ENCODE results near the gene CMTM8.
"Not testable (repeated sequence)": the region's sequence is repeated elsewhere in the genome, so short reads cannot be mapped to it uniquely, and the experiment has no call there.

The CMTM8 gene

DNA sequence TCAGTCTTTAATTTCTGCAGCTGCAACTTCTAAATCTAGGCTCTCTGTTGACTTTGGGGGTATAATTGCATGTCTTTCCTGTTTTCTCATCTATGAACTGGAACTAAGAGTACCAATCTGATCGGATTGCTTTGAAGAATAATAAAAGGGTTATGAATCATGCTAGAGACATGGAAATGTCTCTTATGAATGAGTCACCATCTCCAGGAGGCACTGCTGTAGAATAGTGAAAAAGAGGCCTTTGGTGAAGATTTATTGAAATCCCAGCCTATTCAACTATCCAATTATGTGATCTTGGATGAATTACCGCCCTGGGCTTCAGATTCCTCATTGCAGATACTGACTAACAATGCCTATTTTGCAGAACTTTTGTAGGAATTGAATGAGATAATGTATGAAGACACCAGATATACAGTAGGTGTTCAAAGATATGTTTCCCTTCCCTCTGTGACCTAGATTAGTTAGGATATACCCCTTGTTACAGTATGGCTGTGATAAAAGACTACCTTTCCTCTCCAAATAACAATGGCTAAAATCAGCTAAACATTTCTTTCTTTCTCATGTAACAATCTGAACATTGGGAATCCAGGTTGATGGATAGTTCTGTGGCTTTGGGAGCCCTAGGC, 11.5 kb upstream of the CMTM8 start:
- H2BK12ac ChIP-seq (ENCODE audit: low read length): no peak overlapping the region
- H2AFZ ChIP-seq (ENCODE audit: low read length): no peak overlapping the region
- no peak overlapping the region for H3K4me3 ChIP-seq (ENCODE audit: low read length in 2 of 2)
- WGBS, 2 donors (ENCODE audit: extremely low coverage in 2 of 2, insufficient read length in 2 of 2, insufficient replicate concordance in 1 of 2): no CpG with 5 or more reads among the region's 2 CpGs
- DNase-seq (ENCODE audit: low spot score): no peak
- H3K79me1 ChIP-seq (ENCODE audit: low read depth, low read length): no peaks in the 10 kb centered on the region
- H3K4ac ChIP-seq (ENCODE audit: low read length): no peak overlapping the region
- H4K8ac ChIP-seq (ENCODE audit: low read depth, low read length): no peak overlapping the region
- no peak overlapping the region for H3K18ac ChIP-seq (ENCODE audit: low read length)
- H3K9me3 ChIP-seq (replicated peaks in 1 of 2; ENCODE audit: control insufficient read depth in 2 of 2, insufficient read depth in 1 of 2, low read depth in 1 of 2, low read length in 2 of 2): peaks cover 0 to 2% of the 10 kb centered on the region in 2 donors
- H3K27me3 ChIP-seq (ENCODE audit: control insufficient read depth in 3 of 3, insufficient read depth in 3 of 3, low read depth in 1 of 3, low read length in 3 of 3): peaks cover 0 to 5% (median 0%) of the 10 kb centered on the region in 3 experiments
- H2BK120ac ChIP-seq (ENCODE audit: low read depth, low read length): no peak overlapping the region
- no peak overlapping the region for H3K9ac ChIP-seq (ENCODE audit: low read depth, low read length, poor library complexity)
- no peak overlapping the region for H3K23ac ChIP-seq (ENCODE audit: low read depth, low read length, poor library complexity)
- peaks cover 4 to 14% of the 10 kb centered on the region in 2 donors for H3K4me1 ChIP-seq (ENCODE audit: control insufficient read depth in 2 of 2, insufficient read depth in 1 of 2, low read depth in 1 of 2, low read length in 2 of 2)
- H3K4me2 ChIP-seq (ENCODE audit: insufficient read depth, low read length, poor library complexity, severe bottlenecking): no peak overlapping the region
- H2BK5ac ChIP-seq (ENCODE audit: low read length): no peak overlapping the region
- no peak overlapping the region for H2BK15ac ChIP-seq (ENCODE audit: low read length)
- H3K27ac ChIP-seq (replicated peaks; ENCODE audit: low read length): no peak overlapping the region
- no peak overlapping the region for H2AK5ac ChIP-seq (ENCODE audit: low read depth, low read length)
- no peak overlapping the region for H4K91ac ChIP-seq (ENCODE audit: low read depth, low read length, poor library complexity)
- no peaks in the 10 kb centered on the region for H3K36me3 ChIP-seq (replicated peaks in 1 of 2; ENCODE audit: control insufficient read depth in 2 of 2, insufficient read depth in 2 of 2, low read length in 2 of 2)
- no peak overlapping the region for H3K14ac ChIP-seq (ENCODE audit: low read length)

DNA sequence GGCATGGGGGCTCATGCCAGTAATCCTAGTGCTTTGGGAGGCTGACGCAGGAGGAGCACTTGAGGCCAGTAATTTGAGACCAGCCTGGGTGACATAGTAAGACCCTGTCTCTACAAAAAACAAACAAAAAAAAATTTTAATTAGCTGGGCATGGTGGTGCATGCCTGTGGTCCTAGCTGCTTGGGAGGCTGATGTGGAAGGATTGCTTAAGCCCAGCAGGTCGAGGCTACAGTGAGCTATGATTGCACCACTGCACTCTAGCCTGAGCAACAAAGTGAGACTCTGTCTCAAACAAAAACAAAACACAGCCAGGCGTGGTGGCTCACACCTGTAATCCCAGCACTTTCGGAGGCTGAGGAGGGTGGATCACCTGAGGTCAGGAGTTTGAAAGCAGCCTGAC, 9.7 kb upstream of the CMTM8 start:
- H2BK15ac ChIP-seq (ENCODE audit: low read length); H2BK12ac ChIP-seq (ENCODE audit: low read length); H3K14ac ChIP-seq (ENCODE audit: low read length); DNase-seq (ENCODE audit: low spot score); H4K91ac ChIP-seq (ENCODE audit: low read depth, low read length, poor library complexity); H2AK5ac ChIP-seq (ENCODE audit: low read depth, low read length); H3K18ac ChIP-seq (ENCODE audit: low read length); H3K36me3 ChIP-seq (replicated peaks in 1 of 2; ENCODE audit: control insufficient read depth in 2 of 2, insufficient read depth in 2 of 2, low read length in 2 of 2); H3K9me3 ChIP-seq (replicated peaks in 1 of 2; ENCODE audit: control insufficient read depth in 2 of 2, insufficient read depth in 1 of 2, low read depth in 1 of 2, low read length in 2 of 2); H3K27ac ChIP-seq (replicated peaks; ENCODE audit: low read length); H3K4me1 ChIP-seq (ENCODE audit: control insufficient read depth in 2 of 2, insufficient read depth in 1 of 2, low read depth in 1 of 2, low read length in 2 of 2); H3K79me1 ChIP-seq (ENCODE audit: low read depth, low read length); H2AFZ ChIP-seq (ENCODE audit: low read length); H2BK5ac ChIP-seq (ENCODE audit: low read length); H3K4ac ChIP-seq (ENCODE audit: low read length); H3K9ac ChIP-seq (ENCODE audit: low read depth, low read length, poor library complexity); H3K27me3 ChIP-seq (ENCODE audit: control insufficient read depth in 3 of 3, insufficient read depth in 3 of 3, low read depth in 1 of 3, low read length in 3 of 3); H3K4me2 ChIP-seq (ENCODE audit: insufficient read depth, low read length, poor library complexity, severe bottlenecking); H2BK120ac ChIP-seq (ENCODE audit: low read depth, low read length); H3K23ac ChIP-seq (ENCODE audit: low read depth, low read length, poor library complexity); H4K8ac ChIP-seq (ENCODE audit: low read depth, low read length); H3K4me3 ChIP-seq (ENCODE audit: low read length in 2 of 2): not testable (repeated sequence)
- WGBS, 2 donors (ENCODE audit: extremely low coverage in 2 of 2, insufficient read length in 2 of 2, insufficient replicate concordance in 1 of 2): no CpG with 5 or more reads among the region's 4 CpGs

DNA sequence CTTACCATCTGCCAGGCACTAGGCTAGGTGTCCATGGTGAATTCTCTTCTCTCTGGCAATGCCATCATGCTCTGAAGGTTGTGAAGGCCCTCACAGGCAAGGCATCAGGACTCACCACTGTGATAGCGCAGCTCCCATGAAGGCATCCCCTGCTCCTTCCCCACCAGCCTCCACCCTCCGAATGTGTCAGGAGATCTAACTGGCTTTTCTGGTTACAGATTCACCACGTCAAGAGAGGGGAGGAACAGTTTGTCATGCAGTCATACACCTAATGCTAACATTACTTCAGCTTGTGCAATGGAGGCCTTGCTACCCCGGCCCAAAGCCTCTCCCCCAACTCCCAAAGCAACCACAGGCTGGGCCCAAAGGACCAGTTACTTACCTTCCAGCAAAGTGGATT, 8.9 kb upstream of the CMTM8 start:
- Histone ChIP-seq H3K9me3 (replicated peaks in 1 of 2; ENCODE audit: control insufficient read depth in 2 of 2, insufficient read depth in 1 of 2, low read depth in 1 of 2, low read length in 2 of 2) (peaks cover 0 to 2% of the 10 kb centered on the region in 2 donors), H2BK15ac (ENCODE audit: low read length) (no peak overlapping the region), H2BK12ac (ENCODE audit: low read length) (no peak overlapping the region), H2BK120ac (ENCODE audit: low read depth, low read length) (no peak overlapping the region), H3K4me1 (ENCODE audit: control insufficient read depth in 2 of 2, insufficient read depth in 1 of 2, low read depth in 1 of 2, low read length in 2 of 2) (peaks cover 0 to 2% of the 10 kb centered on the region in 2 donors), H3K18ac (ENCODE audit: low read length) (no peak overlapping the region), H3K4me3 (ENCODE audit: low read length in 2 of 2) (peak overlapping the region in 1 of 2 donors; percentile 68), H2BK5ac (ENCODE audit: low read length) (no peak overlapping the region), H3K14ac (ENCODE audit: low read length) (no peak overlapping the region), H3K4me2 (ENCODE audit: insufficient read depth, low read length, poor library complexity, severe bottlenecking) (no peak overlapping the region), H3K27me3 (ENCODE audit: control insufficient read depth in 3 of 3, insufficient read depth in 3 of 3, low read depth in 1 of 3, low read length in 3 of 3) (peaks cover 0 to 11% (median 0%) of the 10 kb centered on the region in 3 experiments), H3K79me1 (ENCODE audit: low read depth, low read length) (no peaks in the 10 kb centered on the region), H4K91ac (ENCODE audit: low read depth, low read length, poor library complexity) (no peak overlapping the region), H2AFZ (ENCODE audit: low read length) (no peak overlapping the region), H3K36me3 (replicated peaks in 1 of 2; ENCODE audit: control insufficient read depth in 2 of 2, insufficient read depth in 2 of 2, low read length in 2 of 2) (no peaks in the 10 kb centered on the region), H4K8ac (ENCODE audit: low read depth, low read length) (no peak overlapping the region), H2AK5ac (ENCODE audit: low read depth, low read length) (peak overlapping the region; percentile 36), H3K9ac (ENCODE audit: low read depth, low read length, poor library complexity) (no peak overlapping the region), H3K23ac (ENCODE audit: low read depth, low read length, poor library complexity) (no peak overlapping the region), H3K4ac (ENCODE audit: low read length) (no peak overlapping the region), H3K27ac (replicated peaks; ENCODE audit: low read length) (no peak overlapping the region)
- no CpG with 5 or more reads among the region's 4 CpGs for WGBS, 2 donors (ENCODE audit: extremely low coverage in 2 of 2, insufficient read length in 2 of 2, insufficient replicate concordance in 1 of 2)
- no peak for DNase-seq (ENCODE audit: low spot score)

DNA sequence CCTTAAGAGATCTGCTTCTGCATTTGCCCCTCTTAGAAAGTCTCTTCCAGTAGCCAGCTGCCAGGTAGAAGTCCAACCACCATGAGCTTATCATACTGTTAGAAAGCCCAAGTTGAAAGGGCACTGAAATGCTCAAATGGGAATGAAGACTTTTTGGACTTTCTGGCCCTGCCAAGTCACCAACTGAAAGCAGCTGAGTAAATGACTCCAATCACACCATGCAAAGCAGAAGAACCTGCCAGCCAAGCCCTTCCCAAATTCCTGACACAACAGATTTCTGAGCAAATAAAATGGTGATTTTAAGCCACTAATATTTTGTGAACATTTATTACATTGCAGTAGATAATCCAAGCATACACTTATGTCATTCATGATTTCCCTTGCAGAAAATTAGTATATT, 2.1 kb upstream of the CMTM8 start:
- no peak overlapping the region for H3K23ac ChIP-seq (ENCODE audit: low read depth, low read length, poor library complexity)
- peaks cover 0 to 59% (median 20%) of the 10 kb centered on the region in 3 experiments for H3K27me3 ChIP-seq (ENCODE audit: control insufficient read depth in 3 of 3, insufficient read depth in 3 of 3, low read depth in 1 of 3, low read length in 3 of 3)
- no peak overlapping the region for H3K4me3 ChIP-seq (ENCODE audit: low read length in 2 of 2)
- no peak overlapping the region for H3K4ac ChIP-seq (ENCODE audit: low read length)
- no peaks in the 10 kb centered on the region for H3K79me1 ChIP-seq (ENCODE audit: low read depth, low read length)
- no peak overlapping the region for H3K4me2 ChIP-seq (ENCODE audit: insufficient read depth, low read length, poor library complexity, severe bottlenecking)
- no peak for DNase-seq (ENCODE audit: low spot score)
- H4K91ac ChIP-seq (ENCODE audit: low read depth, low read length, poor library complexity): no peak overlapping the region
- H3K14ac ChIP-seq (ENCODE audit: low read length): no peak overlapping the region
- no peak overlapping the region for H2AK5ac ChIP-seq (ENCODE audit: low read depth, low read length)
- H3K4me1 ChIP-seq (ENCODE audit: control insufficient read depth in 2 of 2, insufficient read depth in 1 of 2, low read depth in 1 of 2, low read length in 2 of 2): peaks cover 6 to 11% of the 10 kb centered on the region in 2 donors
- H3K9me3 ChIP-seq (replicated peaks in 1 of 2; ENCODE audit: control insufficient read depth in 2 of 2, insufficient read depth in 1 of 2, low read depth in 1 of 2, low read length in 2 of 2): peaks cover 1 to 2% of the 10 kb centered on the region in 2 donors
- H4K8ac ChIP-seq (ENCODE audit: low read depth, low read length): no peak overlapping the region
- no peaks in the 10 kb centered on the region for H3K36me3 ChIP-seq (replicated peaks in 1 of 2; ENCODE audit: control insufficient read depth in 2 of 2, insufficient read depth in 2 of 2, low read length in 2 of 2)
- H2AFZ ChIP-seq (ENCODE audit: low read length): no peak overlapping the region
- H3K18ac ChIP-seq (ENCODE audit: low read length): no peak overlapping the region
- no peak overlapping the region for H2BK12ac ChIP-seq (ENCODE audit: low read length)
- H2BK5ac ChIP-seq (ENCODE audit: low read length): no peak overlapping the region
- H3K27ac ChIP-seq (replicated peaks; ENCODE audit: low read length): no peak overlapping the region
- no peak overlapping the region for H3K9ac ChIP-seq (ENCODE audit: low read depth, low read length, poor library complexity)
- H2BK120ac ChIP-seq (ENCODE audit: low read depth, low read length): no peak overlapping the region
- no peak overlapping the region for H2BK15ac ChIP-seq (ENCODE audit: low read length)
